GM18526 (cell line): ENCODE results near the gene IKBIP.

ENCODE experiments used
- POLR2A ChIP-seq: IDR thresholded peaks from 3 replicates; pipeline ENCODE4 v1.6.1; 2011; ENCODE audit not compliant: insufficient read length; ENCODE audit errors: extremely low read depth

The IKBIP gene

GRCh38 chr12:98592825-98593322, 51.7 kb downstream of the IKBIP start:
- TF ChIP-seq POLR2A, result no peak

- no peak for TF ChIP-seq POLR2A
Observed at GRCh38 chr12:98591209-98591608, 53.4 kb downstream of the IKBIP start.

- TF ChIP-seq POLR2A, result no peak
Observed at GRCh38 chr12:98587084-98587483, 57.5 kb downstream of the IKBIP start.

GRCh38 chr12:98582093-98582492, 62.5 kb downstream of the IKBIP start:
- no peak for TF ChIP-seq POLR2A

- TF ChIP-seq POLR2A, result no peak
Observed at GRCh38 chr12:98581101-98581500, 63.5 kb downstream of the IKBIP start.

GRCh38 chr12:98580695-98581094, 63.9 kb downstream of the IKBIP start:
- TF ChIP-seq POLR2A, result no peak

- no peak for TF ChIP-seq POLR2A
Observed at GRCh38 chr12:98579835-98580234, 64.8 kb downstream of the IKBIP start.

- TF ChIP-seq POLR2A, result no peak
Observed at GRCh38 chr12:98579347-98579746, 65.2 kb downstream of the IKBIP start.

GRCh38 chr12:98578821-98579220, 65.8 kb downstream of the IKBIP start:
- no peak for TF ChIP-seq POLR2A

- no peak for TF ChIP-seq POLR2A
Observed at GRCh38 chr12:98578392-98578791, 66.2 kb downstream of the IKBIP start.

GRCh38 chr12:98575013-98575412, 69.6 kb downstream of the IKBIP start:
- TF ChIP-seq POLR2A, result no peak
